Adrenal gland (tissue), 5 donors: ENCODE measurements around the gene PHF1.

Experiments
- POLR2A ChIP-seq, 2 donors: fragments of 450-650 bp; IDR thresholded peaks; one replicate each; pipeline ENCODE4 v1.6.1; 2017; ENCODE audit warnings: antibody characterized with exemption in 2 of 2, mild to moderate bottlenecking in 2 of 2, moderate library complexity in 1 of 2
- TF ChIP-seq, protein P1 (sequence below), 6 experiments: fragments of 450-650 bp in 4 of 6; fragments of 200-600 bp in 2 of 6; sonication (generic) in 1 of 6; IDR thresholded peaks; 1 replicate in 5 of 6; 2 replicates in 1 of 6; pipeline versions ENCODE4 v1.5.1 to v1.8.0; 2016 to 2021; ENCODE audit warnings: antibody characterized with exemption in 6 of 6, mild to moderate bottlenecking in 2 of 6, moderate library complexity in 1 of 6
- donor health status: DM: no; HTN: no; CAD: no.

- TF ChIP-seq, protein P1, sequence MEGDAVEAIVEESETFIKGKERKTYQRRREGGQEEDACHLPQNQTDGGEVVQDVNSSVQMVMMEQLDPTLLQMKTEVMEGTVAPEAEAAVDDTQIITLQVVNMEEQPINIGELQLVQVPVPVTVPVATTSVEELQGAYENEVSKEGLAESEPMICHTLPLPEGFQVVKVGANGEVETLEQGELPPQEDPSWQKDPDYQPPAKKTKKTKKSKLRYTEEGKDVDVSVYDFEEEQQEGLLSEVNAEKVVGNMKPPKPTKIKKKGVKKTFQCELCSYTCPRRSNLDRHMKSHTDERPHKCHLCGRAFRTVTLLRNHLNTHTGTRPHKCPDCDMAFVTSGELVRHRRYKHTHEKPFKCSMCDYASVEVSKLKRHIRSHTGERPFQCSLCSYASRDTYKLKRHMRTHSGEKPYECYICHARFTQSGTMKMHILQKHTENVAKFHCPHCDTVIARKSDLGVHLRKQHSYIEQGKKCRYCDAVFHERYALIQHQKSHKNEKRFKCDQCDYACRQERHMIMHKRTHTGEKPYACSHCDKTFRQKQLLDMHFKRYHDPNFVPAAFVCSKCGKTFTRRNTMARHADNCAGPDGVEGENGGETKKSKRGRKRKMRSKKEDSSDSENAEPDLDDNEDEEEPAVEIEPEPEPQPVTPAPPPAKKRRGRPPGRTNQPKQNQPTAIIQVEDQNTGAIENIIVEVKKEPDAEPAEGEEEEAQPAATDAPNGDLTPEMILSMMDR (IDR thresholded peaks at IDR 0.05), result no peak
- TF ChIP-seq POLR2A (IDR thresholded peaks at IDR 0.05), result no peak
Measured at GRCh38 chr6:33372526-33373123, 38.2 kb upstream of the PHF1 start.
